HG03575 (cell line): ENCODE results near the gene CAPN14.

ENCODE experiments used
- ATAC-seq: cut with Tn5 transposase; IDR thresholded peaks from one replicate; pipeline ENCODE4 v1.9.1; 2021; ENCODE audit not compliant: unreplicated experiment, insufficient number of reproducible peaks, low FRiP score; ENCODE audit errors: extremely low read depth

The CAPN14 gene

GRCh38 chr2:31230751-31231150 is 13.4 kb upstream of the CAPN14 start:
- no peak for ATAC-seq

GRCh38 chr2:31228717-31229116 is 11.4 kb upstream of the CAPN14 start:
- no peak for ATAC-seq

- no peak for ATAC-seq
Measured at GRCh38 chr2:31227711-31228125, 10.4 kb upstream of the CAPN14 start.

GRCh38 chr2:31227110-31227509 is 9.8 kb upstream of the CAPN14 start:
- no peak for ATAC-seq

- no peak for ATAC-seq
Measured at GRCh38 chr2:31226266-31226665, 9.0 kb upstream of the CAPN14 start.

- no peak for ATAC-seq
Measured at GRCh38 chr2:31223749-31224148, 6.4 kb upstream of the CAPN14 start.

GRCh38 chr2:31223026-31223425 is 5.7 kb upstream of the CAPN14 start:
- ATAC-seq = no peak

- no peak for ATAC-seq
Measured at GRCh38 chr2:31222071-31222470, 4.8 kb upstream of the CAPN14 start.

GRCh38 chr2:31221544-31221943 is 4.2 kb upstream of the CAPN14 start:
- ATAC-seq = no peak

- peak; percentile 51 for ATAC-seq
Measured at GRCh38 chr2:31219131-31219969, 2.0 kb upstream of the CAPN14 start.

- no peak for ATAC-seq
Measured at GRCh38 chr2:31216734-31217133, 581 bp downstream of the CAPN14 start.

GRCh38 chr2:31214444-31214915 is 2.8 kb downstream of the CAPN14 start:
- ATAC-seq = no peak

- no peak for ATAC-seq
Measured at GRCh38 chr2:31213601-31214443, 3.5 kb downstream of the CAPN14 start.

- no peak for ATAC-seq
Measured at GRCh38 chr2:31212659-31213600, 4.4 kb downstream of the CAPN14 start.

- ATAC-seq = no peak
Measured at GRCh38 chr2:31208240-31208639, 9.1 kb downstream of the CAPN14 start.

- ATAC-seq = no peak
Measured at GRCh38 chr2:31207790-31208189, 9.5 kb downstream of the CAPN14 start.

- ATAC-seq = no peak
Measured at GRCh38 chr2:31205613-31206012, 11.7 kb downstream of the CAPN14 start.

- ATAC-seq = no peak
Measured at GRCh38 chr2:31205186-31205585, 12.1 kb downstream of the CAPN14 start.

- no peak for ATAC-seq
Measured at GRCh38 chr2:31204783-31205182, 12.5 kb downstream of the CAPN14 start.
